OCI-M2 (cell line): ENCODE measurements around the gene ZNF229.
"Not testable (repeated sequence)": the region's sequence is repeated elsewhere in the genome, so short reads cannot be mapped to it uniquely, and the experiment has no call there.

Experiments
- DNase-seq: peaks from one replicate; lab custom pipeline; 2025; ENCODE audit not compliant: unreplicated experiment; lab: John Stamatoyannopoulos, UW

The ZNF229 gene

DNA sequence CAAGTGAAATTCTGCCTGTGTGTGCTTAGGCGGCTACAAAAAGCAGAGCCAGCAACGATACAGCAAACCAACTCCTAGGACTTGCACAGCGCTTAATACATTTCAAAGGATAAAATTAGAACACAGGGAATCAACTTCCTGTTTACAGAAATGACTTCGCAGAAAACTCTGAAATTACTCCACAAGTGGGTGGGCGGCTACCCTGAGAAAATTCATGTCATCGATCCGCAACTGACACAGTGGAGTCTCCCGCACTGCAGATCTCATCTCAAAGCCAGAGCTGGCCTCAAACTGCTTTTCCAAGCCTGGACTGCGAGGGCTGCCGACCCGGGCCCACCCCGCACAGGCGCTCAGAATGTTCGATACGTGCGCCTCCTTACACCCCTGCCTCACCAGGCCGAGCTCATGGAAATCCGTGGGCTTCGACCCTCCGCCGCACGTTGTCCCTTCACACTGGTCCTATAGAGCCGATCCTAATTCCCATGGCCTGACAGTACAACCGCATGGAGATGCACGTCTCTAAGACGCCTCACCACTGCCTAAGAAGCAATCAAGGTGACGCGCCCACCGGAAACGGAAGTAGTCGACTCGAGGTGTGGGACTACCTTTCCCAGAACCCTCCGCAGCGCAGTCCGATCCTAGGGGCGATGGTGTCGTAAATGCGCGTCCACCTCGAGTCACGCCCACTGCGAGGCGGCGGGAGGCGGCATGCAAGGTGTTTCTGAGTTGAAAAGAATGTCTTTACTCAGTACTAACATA, at the start of gene ZNF229:
ZNF229 (minus strand) TSS at position 557 of the 759 bp plus-strand sequence. CDS start 5,625 bp downstream, outside the sequence.
- peak; percentile 78 for DNase-seq

DNA sequence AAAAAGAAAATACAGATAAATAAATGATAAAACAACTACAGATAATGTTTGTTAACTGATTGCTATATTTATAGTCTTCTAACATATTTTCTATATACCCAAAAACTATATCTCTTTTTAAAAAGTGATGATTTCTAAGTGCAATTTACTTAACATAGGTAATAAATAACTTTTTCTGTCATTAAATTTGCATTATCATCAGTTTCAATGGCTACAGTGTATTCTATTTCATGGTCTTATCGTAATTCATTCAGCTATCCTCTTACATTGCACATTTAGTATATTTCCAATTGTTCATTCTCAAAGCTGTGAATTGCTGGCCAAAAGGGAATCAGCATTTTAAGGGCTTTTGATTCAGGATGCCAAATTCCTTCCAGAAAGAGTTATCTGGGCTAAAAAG, 48.4 kb upstream of the ZNF229 start:
- no peak for DNase-seq

DNA sequence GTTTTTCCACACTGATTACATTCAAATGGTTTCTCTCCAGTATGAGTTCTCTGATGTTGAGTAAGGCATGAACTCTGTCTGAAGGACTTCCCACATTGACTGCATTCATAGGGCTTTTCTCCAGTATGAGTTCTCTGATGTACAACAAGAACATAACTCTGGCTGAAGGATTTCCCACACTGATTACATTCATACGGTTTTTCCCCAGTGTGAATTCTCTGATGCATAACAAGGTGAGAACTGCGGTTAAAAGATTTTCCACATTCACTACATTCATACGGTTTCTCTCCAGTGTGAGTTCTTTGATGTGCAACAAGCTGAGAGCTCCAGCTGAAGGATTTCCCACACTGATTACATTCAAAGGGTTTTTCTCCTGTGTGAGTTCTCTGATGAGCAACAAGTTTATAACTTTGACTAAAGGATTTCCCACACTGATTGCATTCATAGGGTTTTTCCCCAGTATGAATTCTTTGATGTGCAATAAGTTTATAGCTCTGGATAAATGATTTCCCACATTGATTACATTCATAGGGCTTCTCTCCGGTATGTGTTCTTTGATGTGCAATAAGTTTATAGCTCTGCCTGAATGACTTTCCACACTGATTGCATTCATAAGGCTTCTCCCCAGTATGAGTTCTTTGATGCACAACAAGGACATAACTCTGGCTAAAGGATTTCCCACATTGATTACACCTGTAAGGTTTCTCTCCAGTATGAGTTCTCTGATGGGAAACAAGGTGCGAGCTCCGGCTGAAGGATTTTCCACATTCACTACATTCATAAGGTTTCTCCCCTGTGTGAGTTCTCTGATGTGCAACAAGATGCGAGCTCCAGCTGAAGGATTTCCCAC, 28.5 kb upstream of the ZNF229 start:
- DNase-seq, result no peak

GRCh38 chr19:44468730-44469129, 20.5 kb upstream of the ZNF229 start:
- DNase-seq, result not testable (repeated sequence)

GRCh38 chr19:44462600-44463286, 14.5 kb upstream of the ZNF229 start:
- not testable (repeated sequence) for DNase-seq

- not testable (repeated sequence) for DNase-seq
Observed at GRCh38 chr19:44456016-44456415, 7.7 kb upstream of the ZNF229 start.

- DNase-seq, result no peak
Observed at GRCh38 chr19:44455100-44455499, 6.8 kb upstream of the ZNF229 start.

DNA sequence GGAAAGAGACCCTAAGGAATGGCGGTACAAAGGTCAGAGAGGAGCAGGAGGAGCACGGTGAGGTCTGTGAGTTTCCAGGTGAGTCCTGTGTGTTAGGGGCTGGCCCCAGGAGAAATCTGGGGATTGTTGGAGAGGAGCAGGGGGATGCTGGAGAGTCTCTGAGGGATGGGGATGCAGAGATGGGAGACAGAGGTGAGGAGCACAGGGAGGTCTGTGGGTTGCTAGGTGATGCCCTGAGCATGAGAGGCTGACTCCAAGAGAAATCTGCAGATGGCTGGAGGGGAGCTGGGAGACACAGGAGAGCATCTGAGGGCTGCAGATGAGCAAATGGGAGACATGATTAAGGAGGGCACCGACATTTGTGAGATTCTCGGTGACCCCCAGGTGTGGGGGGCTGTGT, 4.1 kb upstream of the ZNF229 start:
- DNase-seq, result no peak

DNA sequence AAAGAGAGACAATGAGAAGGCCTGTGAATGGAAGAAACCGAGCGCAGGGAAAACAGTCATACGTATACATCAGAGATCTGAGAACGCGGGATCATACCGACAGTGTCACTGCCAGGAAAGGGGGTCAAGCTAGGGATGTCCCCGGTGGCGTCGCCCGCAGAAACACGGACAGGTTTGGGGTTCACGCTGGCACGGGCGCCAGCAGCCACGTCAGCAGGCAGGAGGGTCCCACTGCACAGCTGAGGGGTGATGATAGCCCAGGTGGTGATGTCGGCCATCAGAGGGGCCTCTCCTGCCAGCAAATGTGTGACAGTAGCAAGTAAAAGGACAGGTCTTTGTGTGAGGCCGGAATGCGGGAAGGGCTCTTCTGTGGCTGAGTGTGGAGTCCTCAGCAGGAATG, 3.4 kb upstream of the ZNF229 start:
- no peak for DNase-seq

DNA sequence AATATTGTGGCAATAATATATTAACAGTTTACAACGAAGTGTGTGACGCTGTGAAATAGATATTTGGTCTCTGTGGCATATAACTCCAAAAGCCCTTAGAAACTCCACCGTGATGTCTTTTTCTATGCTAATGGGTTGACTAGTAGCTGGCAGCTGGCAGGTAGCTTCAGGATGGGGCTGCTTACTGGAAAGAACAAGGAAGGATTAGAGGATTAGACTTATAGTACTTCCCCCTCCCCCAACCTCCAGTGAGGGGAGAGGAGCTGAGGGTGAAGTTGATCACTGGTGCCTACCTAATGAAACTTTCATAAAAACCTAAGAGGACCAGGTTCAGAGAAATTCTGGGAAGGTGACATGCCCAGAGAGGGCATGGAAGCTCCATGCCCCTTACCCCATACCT, 9.8 kb downstream of the ZNF229 start:
- DNase-seq, result no peak

DNA sequence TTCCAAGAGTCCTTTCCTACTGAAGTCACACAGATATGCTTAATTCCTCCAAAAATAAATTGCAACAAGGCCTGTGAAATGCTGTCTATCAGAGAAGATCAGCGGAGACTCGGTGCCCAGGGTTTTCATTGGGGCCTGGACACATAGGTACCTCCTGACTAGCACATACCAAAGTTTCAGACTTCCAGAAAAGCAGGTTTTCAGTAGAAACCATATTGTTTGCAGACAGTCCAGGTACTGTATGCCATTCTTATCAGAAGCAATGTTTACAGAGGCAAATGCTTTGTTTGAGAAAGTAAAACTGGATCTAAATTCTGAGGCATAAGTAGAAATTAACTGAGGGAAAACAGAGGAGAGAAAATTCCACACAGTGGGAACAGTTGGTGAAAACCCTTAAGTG, 12.8 kb downstream of the ZNF229 start:
- no peak for DNase-seq

DNA sequence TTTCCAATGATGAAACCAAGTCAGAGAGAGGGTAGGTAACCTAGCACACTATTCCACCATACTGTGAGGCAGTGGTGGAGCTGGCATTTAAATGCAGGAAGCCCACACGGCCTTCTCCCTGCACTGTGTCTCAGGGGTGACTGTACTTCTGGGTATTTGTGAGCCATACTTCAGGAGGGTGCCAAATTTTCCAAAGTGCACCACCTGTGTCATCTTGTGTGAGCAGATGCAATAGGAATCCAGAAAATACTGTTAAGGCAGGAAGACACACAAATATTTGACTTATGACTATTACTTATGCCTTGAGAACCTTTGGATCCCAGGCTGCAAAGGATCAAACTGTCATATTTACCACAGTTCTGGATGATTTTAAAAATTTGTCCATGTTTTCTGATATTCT, 17.3 kb downstream of the ZNF229 start:
- no peak for DNase-seq

DNA sequence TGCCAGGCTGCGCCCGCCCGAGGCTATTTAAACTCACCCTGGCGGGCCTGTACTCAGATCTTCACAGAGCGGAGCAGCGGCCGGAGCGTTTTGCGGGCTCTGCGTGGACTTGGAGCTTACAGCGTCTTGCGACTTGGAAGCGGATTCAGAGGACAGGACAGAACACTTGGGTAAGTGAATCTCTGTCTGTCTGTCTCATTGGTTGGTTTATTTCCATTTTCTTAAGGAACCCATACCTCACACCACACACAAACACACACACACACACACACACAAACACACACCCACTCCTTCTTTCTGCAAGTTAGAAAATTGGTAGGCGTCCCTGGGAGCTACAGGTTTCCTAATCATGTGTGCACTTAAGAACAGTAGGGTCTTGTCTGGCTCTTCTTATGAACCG, 32.7 kb downstream of the ZNF229 start:
- DNase-seq, result not testable (repeated sequence)

DNA sequence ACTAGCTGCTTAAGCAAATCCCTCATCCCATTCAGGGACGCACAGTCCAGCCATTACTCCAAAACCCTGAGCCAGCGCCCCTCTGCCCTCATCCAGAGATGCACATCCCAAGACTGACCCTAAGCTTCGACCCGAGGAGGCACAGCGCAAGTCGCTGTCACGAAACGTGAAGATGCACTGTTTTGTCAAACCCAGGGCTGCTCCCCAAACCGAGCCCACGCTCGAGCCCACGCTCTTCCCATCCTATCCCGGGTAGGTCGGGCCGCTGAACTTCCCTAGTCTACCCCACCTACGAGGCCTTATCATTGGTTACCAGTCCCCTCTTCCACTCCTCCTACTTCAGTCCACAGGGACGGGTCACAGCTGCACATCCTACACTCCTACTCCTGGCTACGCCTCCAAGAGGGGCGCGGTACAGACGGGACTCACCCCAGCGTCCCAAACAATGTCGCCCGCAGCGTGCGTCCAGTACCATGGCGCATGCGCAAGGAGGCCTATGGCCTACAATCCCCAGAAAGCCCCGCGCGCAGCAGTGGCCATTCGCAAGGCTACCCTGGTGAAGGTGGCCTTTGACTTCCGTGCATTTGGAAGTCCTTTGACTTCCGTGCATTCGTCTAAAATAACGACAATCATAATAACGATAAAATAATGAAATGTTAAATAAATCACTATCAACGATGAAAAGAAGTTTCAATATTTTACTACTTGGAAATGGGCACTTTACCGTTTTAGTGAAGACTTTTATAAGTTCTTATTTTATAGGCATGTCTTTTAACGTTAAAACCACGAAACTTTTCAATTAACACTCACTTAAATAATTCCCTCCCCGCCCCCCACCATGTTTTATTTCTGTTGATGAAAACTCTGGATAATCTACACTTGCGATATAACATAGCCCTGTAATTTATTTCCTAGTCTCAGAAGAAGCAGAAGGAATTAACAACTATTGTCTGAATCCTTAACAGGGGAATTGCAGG, 46.8 kb downstream of the ZNF229 start, which contains the start of gene ZNF285:
ZNF285 (minus strand) TSS at position 470 of the 977 bp plus-strand sequence. CDS start 4,395 bp downstream, outside the sequence.
- DNase-seq, result no peak

DNA sequence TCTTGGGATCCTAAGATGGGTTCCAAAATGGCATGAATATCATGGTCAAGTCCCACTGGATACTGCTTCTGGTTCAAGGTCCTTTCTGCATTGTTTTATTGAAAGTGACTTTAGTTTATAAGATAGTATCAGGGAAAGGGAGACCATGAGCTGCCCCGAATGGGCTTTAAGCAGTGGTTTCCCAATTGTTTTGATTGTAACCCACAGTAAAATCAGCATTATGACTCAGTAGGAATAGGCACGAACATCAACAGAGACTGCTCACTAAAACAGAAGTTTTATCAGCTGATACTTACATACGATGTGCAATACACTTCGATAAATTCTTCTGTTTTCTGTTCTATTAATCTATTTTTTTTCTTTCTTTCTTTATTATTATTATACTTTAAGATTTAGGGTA, 59.0 kb downstream of the ZNF229 start:
- DNase-seq, result not testable (repeated sequence)
